Neural progenitor cell (in vitro differentiated cells): ENCODE results near the gene CACNG5.

ENCODE experiments used
- EZH2 ChIP-seq: fragments of 200-600 bp; sonication (generic); IDR thresholded peaks from 2 replicates; pipeline ENCODE4 v1.6.1; 2017; ENCODE audit warnings: antibody characterized with exemption, mild to moderate bottlenecking, moderate library complexity
- TF ChIP-seq, protein P1 (sequence below): fragments of 200-600 bp; sonication (generic); IDR thresholded peaks from 2 replicates; pipeline ENCODE4 v1.5.1; 2017; ENCODE audit warnings: antibody characterized with exemption, mild to moderate bottlenecking

DNA sequence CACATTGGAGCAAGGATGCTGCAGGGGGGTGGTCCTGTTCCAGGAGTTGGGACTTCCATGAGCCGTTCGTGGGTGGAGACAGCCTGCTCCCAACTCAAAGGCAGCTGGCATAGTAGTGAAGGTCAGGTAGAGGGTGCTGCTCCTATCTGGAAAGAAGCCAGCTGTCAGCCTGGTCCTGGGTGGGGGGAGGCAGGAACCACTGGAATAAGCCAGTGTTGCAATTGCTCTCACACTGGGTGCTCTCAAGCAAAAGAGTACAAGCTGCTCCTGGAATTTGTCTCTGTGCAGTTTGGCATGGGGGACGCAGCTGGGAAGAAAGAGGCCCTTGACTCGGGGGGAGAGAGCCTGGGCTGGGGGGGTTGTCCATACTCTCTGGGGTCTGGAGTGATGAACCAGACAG is 8.7 kb downstream of the CACNG5 start:
- no peak for TF ChIP-seq EZH2
- TF ChIP-seq, protein P1, sequence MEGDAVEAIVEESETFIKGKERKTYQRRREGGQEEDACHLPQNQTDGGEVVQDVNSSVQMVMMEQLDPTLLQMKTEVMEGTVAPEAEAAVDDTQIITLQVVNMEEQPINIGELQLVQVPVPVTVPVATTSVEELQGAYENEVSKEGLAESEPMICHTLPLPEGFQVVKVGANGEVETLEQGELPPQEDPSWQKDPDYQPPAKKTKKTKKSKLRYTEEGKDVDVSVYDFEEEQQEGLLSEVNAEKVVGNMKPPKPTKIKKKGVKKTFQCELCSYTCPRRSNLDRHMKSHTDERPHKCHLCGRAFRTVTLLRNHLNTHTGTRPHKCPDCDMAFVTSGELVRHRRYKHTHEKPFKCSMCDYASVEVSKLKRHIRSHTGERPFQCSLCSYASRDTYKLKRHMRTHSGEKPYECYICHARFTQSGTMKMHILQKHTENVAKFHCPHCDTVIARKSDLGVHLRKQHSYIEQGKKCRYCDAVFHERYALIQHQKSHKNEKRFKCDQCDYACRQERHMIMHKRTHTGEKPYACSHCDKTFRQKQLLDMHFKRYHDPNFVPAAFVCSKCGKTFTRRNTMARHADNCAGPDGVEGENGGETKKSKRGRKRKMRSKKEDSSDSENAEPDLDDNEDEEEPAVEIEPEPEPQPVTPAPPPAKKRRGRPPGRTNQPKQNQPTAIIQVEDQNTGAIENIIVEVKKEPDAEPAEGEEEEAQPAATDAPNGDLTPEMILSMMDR, result no peak
